ENCODE measurements around the gene STPG4.

STPG4 gene

DNA sequence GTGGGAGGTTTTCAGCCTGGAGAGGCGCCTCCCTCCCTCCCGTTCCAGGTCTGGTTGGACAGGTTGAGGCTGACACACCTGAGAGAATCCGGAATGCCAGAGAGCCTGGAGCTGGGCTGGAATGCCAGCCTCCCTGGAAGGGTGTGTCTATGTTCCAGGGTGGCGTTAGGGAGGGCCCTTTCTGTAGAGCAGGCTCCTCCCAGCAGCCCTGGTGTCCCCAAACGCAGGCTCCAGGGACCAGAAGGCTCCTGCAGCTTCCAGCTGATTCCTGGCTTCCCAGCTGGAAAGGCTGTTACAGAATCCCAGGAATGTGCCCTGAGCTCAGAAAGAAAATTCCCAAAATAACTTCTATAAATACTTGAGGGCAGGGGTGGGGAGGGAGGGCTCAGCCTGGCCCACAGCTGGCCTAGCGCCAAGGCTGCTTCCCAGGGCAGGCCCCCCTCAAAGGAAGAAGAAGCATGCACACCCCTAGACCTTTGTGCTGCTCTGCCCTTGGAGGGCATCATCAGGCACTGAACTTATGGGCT lies 85.4 kb downstream of the STPG4 start:
- DNase-seq, result no peak

DNA sequence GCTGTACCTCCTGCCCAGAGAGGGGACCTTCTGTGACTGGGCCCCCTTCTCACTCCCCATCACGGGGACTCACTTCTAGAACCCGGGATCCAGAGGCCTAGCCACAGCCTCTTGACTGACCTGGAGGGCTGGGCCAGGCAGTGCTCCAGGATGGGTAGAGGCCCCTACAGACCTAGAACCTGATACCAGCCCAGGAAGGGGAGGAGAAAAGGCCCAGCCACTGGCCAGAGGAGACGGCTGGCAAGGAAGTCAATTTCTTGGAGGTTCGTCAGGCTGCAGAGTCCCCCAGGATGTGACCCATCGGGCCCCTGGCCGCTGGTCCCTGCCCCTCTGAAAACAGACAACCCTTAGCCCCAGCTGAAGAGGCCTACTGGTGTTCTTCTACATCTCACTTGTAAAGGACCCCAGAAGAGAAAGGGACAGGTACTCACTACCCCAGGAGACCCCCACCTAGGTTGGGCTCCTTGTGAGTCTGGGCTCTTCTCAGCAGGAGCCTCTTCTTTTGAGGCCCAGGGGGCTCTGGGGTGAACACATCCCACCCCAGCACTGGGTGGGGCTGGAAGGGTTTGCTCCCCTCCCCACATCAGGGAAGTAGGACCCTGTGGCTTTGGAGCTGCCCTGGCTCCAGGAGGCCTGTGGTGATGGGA lies 86.0 kb downstream of the STPG4 start:
- DNase-seq, result no peak

DNA sequence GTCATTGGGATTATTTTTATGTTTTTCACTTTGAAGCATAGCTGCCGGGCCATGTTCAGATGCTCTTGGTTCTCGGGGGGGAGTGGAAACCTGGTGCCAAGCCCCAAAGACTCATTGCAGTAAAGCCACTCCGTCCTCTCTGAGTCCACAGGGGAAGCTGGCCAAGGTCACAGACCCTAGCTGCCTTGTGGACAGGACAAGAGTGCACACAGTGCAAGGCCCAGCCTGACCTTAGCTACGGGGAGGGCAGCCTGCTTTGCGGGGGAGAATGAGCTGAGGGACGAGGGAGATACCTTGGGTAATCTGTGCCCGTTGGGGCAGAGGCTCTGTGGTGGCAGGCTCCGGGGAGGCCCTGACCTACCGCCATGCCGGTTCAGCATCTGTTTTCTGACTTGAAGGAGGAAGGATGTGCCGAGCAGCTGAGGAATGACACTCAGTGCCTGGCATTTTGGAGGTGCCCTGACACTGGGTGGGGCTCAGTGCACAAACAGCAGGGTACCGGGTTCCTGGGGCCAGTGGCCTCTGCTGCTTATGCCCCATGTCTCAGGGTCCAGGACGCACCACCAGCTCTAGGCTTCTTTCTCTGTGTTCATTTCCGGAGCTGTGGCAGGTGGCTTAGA lies 87.2 kb downstream of the STPG4 start:
- no peak for DNase-seq

DNA sequence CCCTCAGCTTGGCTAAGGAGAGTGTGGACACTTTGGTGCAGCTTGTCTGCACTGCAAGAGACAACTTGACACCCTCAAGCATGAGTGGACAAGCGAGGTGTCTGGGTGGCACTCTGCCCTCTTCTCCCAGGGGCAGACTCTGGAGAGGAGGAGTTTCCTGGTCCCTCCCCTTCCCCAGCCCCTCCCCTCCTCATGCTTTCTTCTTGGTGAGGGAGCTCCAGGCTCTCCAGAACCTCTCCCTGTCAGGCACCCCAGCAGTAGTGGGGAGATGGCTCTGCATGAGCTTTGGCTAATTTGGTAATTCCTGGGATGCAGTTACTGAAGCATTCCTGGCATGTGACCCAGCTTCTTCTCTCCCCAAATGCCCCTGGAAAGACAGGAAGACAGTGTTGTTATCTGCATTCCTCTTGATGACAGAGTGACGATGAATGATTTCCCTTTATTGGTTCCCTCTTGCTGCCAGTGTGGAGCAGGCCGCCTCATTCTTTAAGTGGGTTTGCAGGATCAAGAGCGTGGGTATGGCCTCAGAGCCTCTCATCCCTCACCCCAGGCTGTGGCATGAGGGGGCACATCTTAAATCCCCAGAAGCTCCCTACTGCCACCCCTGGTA lies 89.2 kb downstream of the STPG4 start:
- DNase-seq, result no peak

DNA sequence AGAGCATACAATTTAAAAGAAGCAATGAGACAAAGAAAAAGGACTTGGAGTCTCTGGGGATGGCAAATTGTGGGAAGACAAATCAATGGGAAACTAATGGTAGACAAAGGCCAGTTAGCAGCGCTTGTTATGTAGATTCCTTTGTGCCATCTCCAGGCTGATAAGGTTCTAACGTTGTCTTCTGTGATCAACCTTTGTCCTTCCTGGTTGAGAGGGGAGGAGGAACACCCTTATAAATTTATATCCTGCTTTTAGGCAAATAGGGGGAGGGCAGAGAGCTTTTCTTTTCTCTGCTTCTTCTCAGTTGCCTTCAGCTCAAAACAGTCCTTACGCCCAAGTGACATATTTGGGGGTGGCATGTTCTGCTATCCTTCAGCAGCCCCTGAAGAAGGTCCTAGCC lies 89.8 kb downstream of the STPG4 start:
- no peak for DNase-seq

DNA sequence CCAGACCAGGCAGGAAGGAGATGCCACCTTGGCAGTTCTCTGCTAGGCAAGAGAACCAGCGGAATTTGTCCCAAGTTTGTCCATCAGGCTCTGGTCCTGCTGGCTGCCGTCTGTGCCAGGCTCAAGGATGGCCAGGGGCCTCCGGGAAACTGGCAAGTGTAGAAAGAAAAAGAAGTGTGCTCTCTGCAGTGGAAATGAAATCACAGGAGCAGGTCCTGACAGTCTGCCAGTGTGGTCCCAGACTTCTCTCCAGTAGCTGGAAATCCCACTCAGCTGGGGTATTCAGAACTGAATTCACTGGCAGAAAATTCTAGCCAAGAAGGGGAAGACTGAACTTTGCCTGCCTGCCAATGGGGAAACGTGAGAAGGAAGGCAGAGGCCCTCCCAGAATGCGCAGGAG lies 91.0 kb downstream of the STPG4 start:
- DNase-seq, result no peak

DNA sequence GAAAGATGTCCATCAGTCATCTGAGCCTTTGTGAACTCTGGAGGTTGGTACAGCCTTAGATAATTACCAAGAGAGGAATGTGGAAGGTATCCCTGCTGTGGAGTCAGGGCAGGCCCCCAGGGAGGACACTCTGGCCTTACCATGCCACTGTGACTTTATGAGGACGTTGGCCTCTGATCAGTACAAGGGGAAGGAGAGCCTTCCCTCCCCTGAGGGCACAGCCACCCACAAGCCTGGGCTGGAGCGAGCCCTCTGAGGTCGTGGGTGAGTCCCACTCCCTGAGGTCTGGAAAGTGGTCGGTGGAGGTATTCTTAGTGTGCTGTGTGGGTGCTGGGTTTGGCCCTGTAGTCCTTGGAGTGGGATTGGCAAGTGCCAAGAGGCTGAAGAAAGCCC lies 91.6 kb downstream of the STPG4 start:
- DNase-seq, result no peak

DNA sequence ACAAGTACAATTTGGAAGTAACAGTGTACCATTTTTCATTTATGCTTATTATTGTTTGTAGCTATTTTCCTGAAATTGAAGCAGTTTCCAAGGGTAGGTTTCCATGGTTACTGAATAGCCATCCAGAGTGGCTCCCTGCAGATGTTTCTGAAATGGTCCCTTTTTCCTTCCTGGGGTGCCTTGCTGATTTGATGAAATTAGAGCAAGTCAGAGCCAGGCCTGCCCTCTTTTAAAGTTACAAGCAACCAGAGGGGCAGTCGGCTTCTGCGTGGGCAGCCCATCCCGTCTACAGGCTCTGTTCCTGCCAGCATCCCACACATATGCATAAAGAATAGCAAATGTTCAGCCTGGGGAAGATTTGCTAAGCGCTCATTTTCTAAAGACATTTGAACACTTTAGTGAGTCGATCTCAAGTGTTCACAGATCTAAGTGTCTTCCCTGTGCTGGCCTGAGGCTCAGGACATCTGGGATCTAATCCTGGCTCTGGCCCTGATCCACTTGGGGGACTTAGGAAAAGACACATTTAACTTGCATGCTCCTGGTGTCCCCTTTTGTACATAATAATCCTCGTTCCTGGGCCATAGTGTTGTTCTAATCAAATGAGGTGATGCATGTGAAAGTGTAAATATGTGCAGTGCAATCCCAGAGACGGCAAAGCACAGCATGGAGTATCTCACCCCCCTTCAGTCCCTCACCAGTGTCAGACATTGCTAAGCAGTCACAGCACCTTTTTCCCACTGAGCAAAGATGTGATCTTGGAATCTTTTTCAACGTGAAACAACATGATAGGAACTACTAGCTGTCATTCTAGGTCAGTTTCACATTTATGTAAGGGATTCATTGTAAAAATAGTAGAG lies 92.2 kb downstream of the STPG4 start:
- no peak for DNase-seq

DNA sequence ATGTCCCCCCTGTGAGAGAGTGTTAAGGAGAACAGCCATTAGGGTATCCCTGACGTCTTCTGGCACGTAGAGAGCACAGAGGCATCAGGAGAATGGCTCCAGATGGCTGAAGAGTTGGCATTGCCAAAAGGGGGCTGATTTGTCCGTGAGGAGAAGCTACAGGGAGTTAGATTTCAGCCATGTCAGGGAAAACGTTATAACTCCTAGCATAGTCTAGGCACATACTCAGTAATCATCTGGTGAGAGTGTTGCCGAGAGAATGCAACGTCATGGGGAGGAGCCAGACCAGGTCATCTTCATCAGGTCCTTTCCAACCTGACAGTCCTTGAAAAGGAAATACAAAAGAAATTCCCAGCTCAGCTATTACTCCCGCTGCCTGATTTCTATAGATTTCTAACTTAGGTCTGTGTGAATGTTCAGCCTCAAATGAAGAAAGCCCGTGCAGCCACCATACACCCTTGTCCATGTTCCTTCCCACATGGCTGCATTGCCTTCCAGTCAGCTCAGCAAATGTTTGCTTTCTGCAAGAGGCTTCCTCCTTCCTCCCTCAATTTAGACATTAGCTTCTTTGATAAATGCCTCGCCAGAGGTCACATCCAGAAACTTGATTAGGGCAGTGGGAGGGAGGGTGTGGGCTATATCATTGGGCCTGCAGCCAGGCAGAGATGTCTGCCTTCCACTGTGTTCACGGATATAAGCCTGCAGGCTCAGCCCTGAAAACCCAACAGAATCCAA lies 93.0 kb downstream of the STPG4 start:
- no peak for DNase-seq

DNA sequence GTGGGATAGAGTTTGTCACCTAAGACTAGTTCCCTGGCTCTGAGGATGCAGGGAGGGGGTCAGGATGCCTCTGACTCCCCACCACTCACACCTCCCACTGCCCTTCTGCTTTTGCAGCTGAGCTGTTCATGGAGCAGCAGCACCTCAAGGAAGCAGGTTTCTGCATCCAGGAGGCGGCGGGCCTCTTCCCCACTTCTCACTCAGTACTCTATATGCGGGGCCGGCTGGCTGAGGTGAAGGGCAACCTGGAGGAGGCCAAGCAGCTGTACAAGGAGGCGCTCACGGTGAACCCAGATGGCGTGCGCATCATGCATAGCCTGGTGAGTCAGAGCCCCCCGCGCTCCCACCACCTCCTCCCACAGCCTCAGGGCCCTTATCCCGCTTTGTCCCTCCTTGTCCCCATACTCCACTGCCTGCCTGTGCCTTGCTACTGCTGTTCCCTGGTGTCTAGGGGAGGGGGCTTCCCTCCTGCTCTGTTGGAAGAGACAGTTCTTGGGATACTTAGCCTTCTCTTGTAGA lies 94.4 kb downstream of the STPG4 start:
- no peak for DNase-seq

DNA sequence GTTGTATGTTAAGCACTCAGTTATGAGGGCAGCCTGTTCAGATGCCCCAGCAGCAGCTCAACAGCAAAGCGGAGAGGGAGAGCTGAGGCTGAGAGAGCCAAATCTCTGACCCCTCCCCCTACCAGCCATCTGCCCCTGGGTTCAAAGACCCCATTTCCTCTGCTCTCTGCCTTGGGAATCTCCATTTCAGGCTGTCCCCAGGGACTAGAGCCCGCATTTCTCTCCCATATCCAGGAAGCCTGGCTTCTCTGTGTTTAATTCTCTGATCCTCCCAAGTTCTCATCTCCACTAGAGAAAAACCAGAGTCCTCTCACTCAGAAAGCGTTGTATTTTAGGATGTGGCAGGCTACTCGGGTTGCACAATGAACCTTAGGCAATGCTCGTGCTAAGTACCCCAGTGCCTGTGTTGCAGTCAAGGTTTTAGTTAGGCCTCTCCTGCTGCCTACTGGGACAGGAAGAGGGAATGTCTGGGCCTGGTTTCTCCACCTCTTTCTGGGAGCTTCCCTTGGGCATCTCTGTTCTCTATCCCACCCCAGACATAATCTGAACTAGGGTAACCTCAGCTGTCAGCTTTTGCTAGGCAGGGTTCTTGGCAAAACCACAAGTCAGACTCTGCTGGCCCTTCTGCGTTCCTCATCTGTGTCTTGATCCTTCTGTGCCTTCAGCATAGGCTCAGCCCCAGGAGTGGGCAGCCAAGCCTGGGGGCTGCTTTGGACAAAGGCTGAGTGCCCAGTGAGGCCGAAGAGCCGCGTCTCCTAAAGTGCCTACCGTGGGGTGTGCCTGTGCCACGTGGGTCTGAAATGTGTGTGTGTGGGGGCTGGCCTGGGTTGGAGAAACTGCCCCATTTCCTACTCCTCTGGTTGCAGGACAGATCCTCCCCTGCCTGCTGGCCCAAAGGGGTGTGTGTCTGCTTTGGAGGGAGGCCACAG lies 96.8 kb downstream of the STPG4 start:
- no peak for DNase-seq

DNA sequence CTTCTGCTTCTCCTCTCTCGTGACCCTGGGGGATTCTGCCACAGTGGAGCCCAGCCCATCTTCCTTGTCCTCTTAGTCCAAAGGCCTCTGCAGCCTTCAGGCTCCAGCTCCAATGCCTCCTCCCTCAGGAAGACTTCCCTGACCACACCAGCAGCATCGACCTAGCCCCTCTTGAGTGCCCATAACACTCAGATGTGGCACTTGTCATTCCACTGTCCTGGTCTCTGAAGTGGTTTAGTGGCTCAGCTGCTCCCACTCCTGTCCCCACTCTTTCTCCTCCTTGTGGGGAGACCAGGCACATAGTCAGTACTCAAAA lies 97.5 kb downstream of the STPG4 start:
- DNase-seq, result no peak

DNA sequence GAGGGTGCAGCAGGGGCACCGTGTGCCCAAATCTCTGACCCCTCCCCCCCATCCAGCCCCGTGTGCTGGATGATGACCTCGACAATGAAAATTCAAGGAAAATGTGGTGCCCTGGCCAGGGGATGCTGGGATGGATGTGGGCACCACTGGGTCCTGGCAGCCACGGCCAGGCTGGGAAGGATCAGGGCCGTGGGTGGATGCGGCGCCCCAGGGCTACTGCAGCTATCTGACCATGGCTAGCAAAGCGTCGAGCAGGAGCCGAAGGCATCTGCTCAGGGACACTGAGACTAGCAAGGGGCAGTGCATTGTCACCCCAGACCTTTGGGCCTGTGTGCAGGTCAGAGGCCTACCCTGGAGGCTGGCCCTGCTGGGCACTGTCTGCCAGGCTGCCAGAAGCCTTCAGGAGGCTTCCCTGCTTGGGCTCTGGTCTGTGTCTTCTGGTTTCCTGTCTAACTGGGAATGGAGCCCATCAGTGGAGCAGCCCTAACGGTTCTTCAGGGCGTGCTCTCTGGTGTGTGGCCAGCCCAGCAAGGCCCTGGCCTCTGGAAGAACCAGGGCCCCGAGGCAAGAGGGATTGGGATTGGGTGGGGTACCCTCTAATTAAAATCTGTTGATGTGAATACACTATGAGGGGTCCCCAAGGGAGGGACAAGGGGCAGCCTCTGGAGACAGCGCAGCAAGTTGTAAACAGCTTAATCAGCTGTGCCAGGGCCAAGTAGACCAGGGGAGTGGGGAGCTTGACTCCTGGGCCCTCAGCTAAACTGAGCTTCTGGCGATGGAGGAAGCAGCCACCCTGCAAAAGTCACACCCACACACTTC lies 98.0 kb downstream of the STPG4 start:
- DNase-seq, result no peak

DNA sequence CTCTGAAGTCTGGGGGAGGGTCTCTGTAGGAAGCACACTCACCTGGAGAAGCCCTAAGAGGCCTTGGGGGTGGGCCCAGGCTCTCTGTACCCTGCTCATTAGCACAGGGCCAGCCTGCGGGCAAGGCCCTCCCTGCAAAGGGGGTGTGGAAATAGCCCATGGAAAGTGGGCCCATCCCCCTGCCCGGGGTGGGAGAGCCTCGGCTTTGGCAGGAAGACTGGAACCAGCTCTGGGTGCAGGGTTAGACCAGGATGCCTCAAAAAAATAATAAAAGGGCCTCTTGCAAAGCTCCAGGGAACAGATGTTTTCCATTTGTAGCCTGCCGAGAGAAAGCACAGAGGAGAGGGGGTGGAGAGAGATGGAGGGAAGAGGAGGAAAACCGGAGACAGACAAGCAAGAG lies 98.7 kb downstream of the STPG4 start:
- DNase-seq, result no peak

DNA sequence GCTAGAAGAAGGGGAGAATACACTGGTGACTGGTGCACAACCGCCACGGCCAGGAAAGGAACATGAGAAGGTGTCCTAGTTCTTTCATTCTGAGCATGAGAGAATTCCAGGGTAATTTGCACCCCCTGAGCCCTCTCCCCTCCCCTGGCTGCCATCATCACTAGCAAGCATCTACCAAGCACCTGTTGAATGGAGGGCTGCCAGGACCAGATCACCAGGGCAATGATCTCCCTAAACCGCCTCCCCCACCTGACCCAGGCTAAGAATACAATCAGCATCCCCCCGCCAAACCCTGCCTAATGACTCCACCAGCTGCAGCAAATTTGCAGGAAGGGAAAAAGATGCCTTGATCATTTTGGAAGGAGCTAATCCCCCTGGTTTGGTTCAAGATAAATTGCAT lies 100.2 kb downstream of the STPG4 start:
- no peak for DNase-seq

DNA sequence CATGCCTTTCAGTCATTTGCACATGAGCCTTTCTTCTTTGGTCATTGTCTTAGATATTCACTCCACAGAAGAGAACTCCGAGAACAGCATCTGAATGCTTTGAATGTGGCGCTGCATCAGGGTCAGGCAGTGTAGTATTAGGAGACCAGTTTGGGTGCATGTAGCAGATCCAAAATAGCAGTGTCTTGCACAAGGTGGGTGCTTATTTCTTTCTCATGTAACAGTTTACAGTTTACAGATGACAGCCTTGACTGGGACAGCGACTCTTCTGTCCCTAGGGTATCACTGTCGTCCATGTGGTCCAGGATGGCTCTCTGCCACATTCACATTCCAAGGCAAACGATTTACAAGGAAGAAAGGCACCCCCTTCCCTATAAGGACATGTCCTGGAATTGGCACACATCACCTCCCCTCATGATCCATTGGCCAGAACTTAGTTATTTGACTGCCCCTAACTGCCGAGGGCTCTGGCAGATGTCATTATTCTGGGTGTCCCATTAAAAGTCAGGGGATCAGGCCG lies 101.0 kb downstream of the STPG4 start:
- no peak for DNase-seq

DNA sequence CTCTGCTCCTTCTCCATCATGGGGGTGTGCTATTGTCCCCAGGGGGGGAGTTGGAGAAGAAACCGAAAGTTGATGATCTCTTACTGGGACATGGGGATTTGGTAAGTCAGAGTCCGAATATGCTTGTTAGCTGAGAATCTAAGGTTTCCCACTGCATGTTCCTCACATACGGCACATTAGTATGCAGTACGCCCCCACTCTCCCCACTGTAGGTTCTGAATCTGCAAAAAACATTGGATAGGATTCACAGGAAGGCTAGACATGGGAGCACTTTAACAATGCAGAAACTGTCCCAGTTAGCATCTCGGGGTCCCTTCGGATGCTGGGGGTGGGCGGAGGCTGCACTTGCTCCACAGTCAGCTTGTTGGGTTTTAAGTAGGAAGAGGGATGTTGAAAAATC lies 102.3 kb downstream of the STPG4 start:
- no peak for DNase-seq

DNA sequence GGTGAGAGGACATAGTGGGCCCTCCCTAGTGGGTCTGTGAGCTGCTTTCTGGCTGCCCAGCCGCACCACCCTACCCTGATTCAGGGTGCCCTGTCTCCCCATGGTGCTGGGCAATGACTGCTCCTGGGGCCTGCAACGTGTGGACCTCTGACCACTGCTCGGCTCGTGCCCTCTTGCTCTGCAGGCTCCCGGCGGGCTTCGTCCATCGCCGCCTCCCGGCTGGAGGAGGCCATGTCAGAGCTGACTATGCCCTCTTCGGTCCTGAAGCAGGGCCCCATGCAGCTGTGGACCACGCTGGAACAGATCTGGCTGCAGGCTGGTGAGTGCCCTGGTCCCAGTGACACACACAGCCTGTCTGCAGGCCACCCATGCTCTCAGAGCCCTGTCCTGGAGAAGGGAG lies 103.5 kb downstream of the STPG4 start:
- DNase-seq, result no peak

DNA sequence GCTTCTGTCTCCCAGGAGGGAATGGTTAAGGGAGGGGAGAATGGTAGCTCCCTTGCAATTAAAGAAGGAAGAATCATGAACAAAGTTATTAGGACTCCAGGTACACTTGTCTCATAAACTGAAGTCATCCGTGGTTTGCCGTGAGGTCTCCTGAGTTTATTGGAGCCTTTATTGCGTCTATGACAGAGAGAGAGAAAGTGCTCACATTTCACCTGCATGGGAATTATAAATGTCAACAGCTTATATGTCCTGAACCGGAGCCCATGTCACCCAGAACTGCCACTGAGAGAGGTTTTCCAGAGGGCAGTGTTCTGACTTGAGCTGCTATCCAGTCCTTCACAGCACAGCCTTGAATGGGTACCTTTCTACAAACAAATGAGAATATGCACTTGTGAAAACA lies 104.3 kb downstream of the STPG4 start:
- no peak for DNase-seq

DNA sequence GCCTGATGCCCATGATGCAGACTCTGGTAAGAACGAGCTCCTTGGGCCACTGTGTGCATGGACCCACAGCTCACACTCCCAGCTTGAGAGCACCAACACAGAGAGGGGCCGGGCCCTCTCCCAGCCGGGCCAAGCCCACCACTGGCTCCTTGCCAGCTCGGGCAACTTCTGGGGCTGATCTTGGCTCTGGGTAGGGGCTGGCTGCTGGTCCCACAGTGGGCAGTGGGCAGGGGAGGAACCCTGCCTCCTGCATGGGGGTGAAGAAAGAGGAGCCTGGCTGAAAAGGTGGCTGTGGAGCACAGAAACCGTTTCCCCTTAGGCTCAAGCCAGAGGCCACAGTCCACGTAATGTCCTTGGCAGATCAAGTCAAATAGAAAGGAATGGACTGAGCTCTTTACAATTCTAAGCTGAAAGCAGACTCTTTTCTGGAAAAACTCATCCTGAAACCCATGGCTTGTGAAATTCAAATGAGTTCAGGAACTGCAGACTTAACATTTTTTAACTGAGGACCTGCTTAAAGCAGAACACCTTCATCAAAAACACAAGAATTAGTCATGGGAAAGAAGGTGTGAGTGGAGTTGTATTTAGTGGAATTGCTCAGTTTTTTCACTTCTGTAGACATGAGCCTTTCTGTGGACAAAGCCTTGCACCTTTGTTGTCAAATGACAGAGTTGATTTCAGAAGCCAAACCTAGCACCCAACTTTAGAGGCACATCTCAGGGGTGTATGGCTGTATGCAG lies 104.9 kb downstream of the STPG4 start:
- no peak for DNase-seq

All from activated T-cell treated with anti-CD3 and anti-CD28 coated beads, Interleukin-2, amount 50 U/mL, for 1 hour (primary cell).